ENCODE data around the gene PDHA1. TPM values are rescaled to one million over a fixed set of nuclear protein-coding genes. Genes with fewer than 3 reads are reported as not detected.

PDHA1 gene
- total and polyA plus RNA-seq, 9 of the 15 experiments (the other 6 are each of a cell fraction or from before 2014, with no cell fraction given), result 352 to 882 (median 446) TPM

DNA sequence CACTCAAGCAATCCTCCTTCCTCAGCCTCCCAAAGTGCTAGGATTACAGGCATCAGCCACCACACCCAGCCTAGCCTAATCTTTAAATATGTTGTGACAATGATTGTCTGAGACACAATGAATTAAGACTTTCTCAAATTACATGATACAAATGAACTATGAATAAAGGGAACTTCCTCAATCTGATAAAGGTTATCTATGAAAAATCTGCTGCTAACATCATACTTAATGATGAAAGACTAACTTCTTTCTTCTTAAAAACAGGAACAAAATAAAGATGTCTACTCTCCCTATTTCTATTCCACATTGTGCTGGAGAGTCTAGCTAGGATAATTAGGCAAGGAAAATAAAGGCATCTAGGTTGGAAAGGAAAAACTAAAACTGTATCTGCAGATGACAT lies 60.0 kb downstream of the PDHA1 start:
- FAIRE-seq, result no peak
- no peaks in the 10 kb centered on the region for H3K79me2 ChIP-seq (ENCODE audit: control insufficient read depth, insufficient read depth, low read length)
- H3K36me3 ChIP-seq (ENCODE audit: control insufficient read depth, insufficient read depth, low read length), result no peaks in the 10 kb centered on the region
- no peaks in the 10 kb centered on the region for H3K9me3 ChIP-seq (replicated peaks; ENCODE audit: control insufficient read depth, insufficient read depth, low read depth, low read length)
- H3K27ac ChIP-seq (ENCODE audit: extremely low read depth, low read depth, low read length), result no peak overlapping the region
- DNase-seq (ENCODE audit: extremely low read depth in 1 of 4, low spot score in 3 of 4), result no peak
- H3K4me2 ChIP-seq (ENCODE audit: insufficient read depth, low read length), result no peak overlapping the region
- BruUV-seq (replicated peaks), result no TSS peak
- in situ Hi-C loops (cut with MboI), result no loop called here
- ChIA-PET CTCF (ENCODE audit: low intra/inter-chr PET ratio) (no interaction called here), POLR2A (no interaction called here)
- no peak overlapping the region for H2AFZ ChIP-seq (ENCODE audit: low read depth, low read length)
- no peaks in the 10 kb centered on the region for H4K20me1 ChIP-seq (replicated peaks; ENCODE audit: control insufficient read depth, insufficient read depth, low read length)
- no peak for ATAC-seq
- intact Hi-C loops (cut with micrococcal nuclease), result no loop called here
- no peak overlapping the region for H3K4me3 ChIP-seq
- H3K9ac ChIP-seq (ENCODE audit: insufficient read depth in 1 of 2, low read depth in 2 of 2, low read length in 2 of 2), result no peak overlapping the region
- H3K4me1 ChIP-seq (replicated peaks in 1 of 2; ENCODE audit: control insufficient read depth in 2 of 2, insufficient read depth in 2 of 2, low read length in 2 of 2), result no peaks in the 10 kb centered on the region
- H3K27me3 ChIP-seq (ENCODE audit: control insufficient read depth in 2 of 2, insufficient read depth in 2 of 2, low read length in 2 of 2), result peaks cover 0 to 8% of the 10 kb centered on the region in 2 experiments; a peak in 2 of 5 replicates
- no peaks in the 10 kb centered on the region for H3K9me1 ChIP-seq (ENCODE audit: control insufficient read depth, insufficient read depth, low read length)
- TF ChIP-seq, protein P1, sequence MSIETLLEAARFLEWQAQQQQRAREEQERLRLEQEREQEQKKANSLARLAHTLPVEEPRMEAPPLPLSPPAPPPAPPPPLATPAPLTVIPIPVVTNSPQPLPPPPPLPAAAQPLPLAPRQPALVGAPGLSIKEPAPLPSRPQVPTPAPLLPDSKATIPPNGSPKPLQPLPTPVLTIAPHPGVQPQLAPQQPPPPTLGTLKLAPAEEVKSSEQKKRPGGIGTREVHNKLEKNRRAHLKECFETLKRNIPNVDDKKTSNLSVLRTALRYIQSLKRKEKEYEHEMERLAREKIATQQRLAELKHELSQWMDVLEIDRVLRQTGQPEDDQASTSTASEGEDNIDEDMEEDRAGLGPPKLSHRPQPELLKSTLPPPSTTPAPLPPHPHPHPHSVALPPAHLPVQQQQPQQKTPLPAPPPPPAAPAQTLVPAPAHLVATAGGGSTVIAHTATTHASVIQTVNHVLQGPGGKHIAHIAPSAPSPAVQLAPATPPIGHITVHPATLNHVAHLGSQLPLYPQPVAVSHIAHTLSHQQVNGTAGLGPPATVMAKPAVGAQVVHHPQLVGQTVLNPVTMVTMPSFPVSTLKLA (conservative IDR thresholded peaks at IDR 0.05), result no peak
- TF ChIP-seq, protein P2, sequence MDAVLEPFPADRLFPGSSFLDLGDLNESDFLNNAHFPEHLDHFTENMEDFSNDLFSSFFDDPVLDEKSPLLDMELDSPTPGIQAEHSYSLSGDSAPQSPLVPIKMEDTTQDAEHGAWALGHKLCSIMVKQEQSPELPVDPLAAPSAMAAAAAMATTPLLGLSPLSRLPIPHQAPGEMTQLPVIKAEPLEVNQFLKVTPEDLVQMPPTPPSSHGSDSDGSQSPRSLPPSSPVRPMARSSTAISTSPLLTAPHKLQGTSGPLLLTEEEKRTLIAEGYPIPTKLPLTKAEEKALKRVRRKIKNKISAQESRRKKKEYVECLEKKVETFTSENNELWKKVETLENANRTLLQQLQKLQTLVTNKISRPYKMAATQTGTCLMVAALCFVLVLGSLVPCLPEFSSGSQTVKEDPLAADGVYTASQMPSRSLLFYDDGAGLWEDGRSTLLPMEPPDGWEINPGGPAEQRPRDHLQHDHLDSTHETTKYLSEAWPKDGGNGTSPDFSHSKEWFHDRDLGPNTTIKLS (IDR thresholded peaks at IDR 0.05; ENCODE audit: borderline replicate concordance, low read depth), result no peak
- TF ChIP-seq, protein P3, sequence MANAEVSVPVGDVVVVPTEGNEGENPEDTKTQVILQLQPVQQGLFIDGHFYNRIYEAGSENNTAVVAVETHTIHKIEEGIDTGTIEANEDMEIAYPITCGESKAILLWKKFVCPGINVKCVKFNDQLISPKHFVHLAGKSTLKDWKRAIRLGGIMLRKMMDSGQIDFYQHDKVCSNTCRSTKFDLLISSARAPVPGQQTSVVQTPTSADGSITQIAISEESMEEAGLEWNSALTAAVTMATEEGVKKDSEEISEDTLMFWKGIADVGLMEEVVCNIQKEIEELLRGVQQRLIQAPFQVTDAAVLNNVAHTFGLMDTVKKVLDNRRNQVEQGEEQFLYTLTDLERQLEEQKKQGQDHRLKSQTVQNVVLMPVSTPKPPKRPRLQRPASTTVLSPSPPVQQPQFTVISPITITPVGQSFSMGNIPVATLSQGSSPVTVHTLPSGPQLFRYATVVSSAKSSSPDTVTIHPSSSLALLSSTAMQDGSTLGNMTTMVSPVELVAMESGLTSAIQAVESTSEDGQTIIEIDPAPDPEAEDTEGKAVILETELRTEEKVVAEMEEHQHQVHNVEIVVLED (CRISPR knock-in tag; IDR thresholded peaks at IDR 0.05), result no peak
- TF ChIP-seq POLR2AphosphoS5 (IDR thresholded peaks at IDR 0.05; ENCODE audit: control insufficient read depth, insufficient read depth, low read depth, low read length), result no peak
- TF ChIP-seq ZNF717 (CRISPR knock-in tag; IDR thresholded peaks at IDR 0.05), result no peak
- no peak for TF ChIP-seq CTCFL (IDR thresholded peaks at IDR 0.05; ENCODE audit: borderline replicate concordance, insufficient read depth, low read depth, low read length, poor library complexity, severe bottlenecking)
- TF ChIP-seq HINFP (tag; conservative IDR thresholded peaks at IDR 0.05; ENCODE audit: low read depth), result no peak

Data from K562 (cell line).